Stimulated activated CD8-positive, alpha-beta memory T cell treated with anti-CD3 and anti-CD28 coated beads, Interleukin-15, amount 100 ng/mL, for 24 hours (primary cell): ENCODE results near the gene FBXW11.

Experiments used
- DNase-seq: peaks from one replicate; pipeline ENCODE4 v3.0.0-alpha.2; 2020; ENCODE audit warnings: low read depth

The FBXW11 gene

GRCh38 chr5:171840711-171841522 lies 165.5 kb downstream of the FBXW11 start:
- DNase-seq, result no peak

GRCh38 chr5:171840066-171840465 lies 166.4 kb downstream of the FBXW11 start:
- no peak for DNase-seq

GRCh38 chr5:171839112-171839511 lies 167.3 kb downstream of the FBXW11 start:
- DNase-seq, result no peak

- no peak for DNase-seq
Measured at GRCh38 chr5:171838066-171838465, 168.4 kb downstream of the FBXW11 start.

- no peak for DNase-seq
Measured at GRCh38 chr5:171837522-171837921, 168.9 kb downstream of the FBXW11 start.

GRCh38 chr5:171835066-171835465 lies 171.4 kb downstream of the FBXW11 start:
- DNase-seq, result no peak

- no peak for DNase-seq
Measured at GRCh38 chr5:171834461-171834860, 172.0 kb downstream of the FBXW11 start.

- no peak for DNase-seq
Measured at GRCh38 chr5:171832775-171833174, 173.7 kb downstream of the FBXW11 start.

- no peak for DNase-seq
Measured at GRCh38 chr5:171830686-171831085, 175.8 kb downstream of the FBXW11 start.

- no peak for DNase-seq
Measured at GRCh38 chr5:171827162-171827561, 179.3 kb downstream of the FBXW11 start.

- no peak for DNase-seq
Measured at GRCh38 chr5:171826132-171826531, 180.3 kb downstream of the FBXW11 start.

- DNase-seq, result no peak
Measured at GRCh38 chr5:171825051-171825450, 181.4 kb downstream of the FBXW11 start.

- no peak for DNase-seq
Measured at GRCh38 chr5:171823269-171823668, 183.2 kb downstream of the FBXW11 start.

GRCh38 chr5:171821286-171821685 lies 185.2 kb downstream of the FBXW11 start:
- no peak for DNase-seq

GRCh38 chr5:171820561-171820960 lies 185.9 kb downstream of the FBXW11 start:
- no peak for DNase-seq

- DNase-seq, result no peak
Measured at GRCh38 chr5:171816666-171817065, 189.8 kb downstream of the FBXW11 start.

GRCh38 chr5:171813813-171814490 lies 192.5 kb downstream of the FBXW11 start:
- no peak for DNase-seq

- DNase-seq, result no peak
Measured at GRCh38 chr5:171813270-171813669, 193.2 kb downstream of the FBXW11 start.
